Measurements from ENCODE around the gene SP1.
"Not testable (repeated sequence)": the region's sequence is repeated elsewhere in the genome, so short reads cannot be mapped to it uniquely, and the experiment has no call there.

SP1 gene

DNA sequence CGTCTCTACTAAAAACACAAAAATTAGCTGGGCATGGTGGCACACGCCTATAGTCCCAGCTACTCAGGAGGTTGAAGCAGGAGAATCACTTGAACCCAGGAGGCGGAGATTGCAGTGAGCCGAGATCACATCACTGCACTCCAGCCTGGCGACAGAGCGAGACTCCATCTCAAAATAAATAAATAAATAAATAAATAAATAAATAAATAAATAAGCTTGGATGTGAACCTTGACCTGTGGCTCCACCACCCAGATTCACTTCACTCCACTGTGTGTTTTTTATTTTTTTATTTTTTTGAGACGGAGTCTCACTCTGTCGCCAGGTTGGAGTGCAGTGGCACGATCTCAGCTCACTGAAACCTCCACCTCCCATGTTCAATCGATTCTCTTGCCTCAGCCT is 18.3 kb upstream of the SP1 start:
- DNase-seq (ENCODE audit: low read depth): not testable (repeated sequence)

DNA sequence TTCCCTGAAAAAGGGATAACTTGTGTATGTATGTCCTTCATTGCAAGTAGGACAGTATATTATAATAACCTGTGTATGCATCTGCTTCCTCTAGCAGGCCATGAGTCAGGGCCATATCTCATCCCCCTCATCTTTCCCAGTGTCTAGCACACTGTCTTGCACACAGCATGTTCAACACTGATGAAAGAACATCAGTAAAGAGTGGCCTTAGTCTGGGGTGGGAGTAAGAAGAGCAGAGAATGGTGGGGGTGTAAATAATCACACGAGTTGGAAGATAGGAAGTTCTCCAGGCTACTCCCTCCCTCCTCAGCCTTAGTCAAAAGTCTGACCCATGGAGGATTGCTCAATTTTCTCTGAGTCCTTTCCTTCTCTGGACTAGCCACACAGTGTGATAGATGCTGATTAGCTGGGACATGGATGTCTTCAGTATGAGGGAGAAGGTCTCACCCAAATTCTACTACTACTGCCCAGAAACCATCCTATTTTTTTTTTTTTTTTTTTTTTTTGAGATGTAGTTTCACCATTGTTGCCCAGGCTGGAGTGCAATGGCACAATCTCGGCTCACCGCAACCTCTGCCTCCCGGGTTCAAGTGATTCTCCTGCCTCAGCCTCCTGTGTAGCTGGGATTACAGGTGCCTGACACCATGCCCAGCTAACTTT is 14.6 kb upstream of the SP1 start:
- no peak for DNase-seq (ENCODE audit: low read depth)

DNA sequence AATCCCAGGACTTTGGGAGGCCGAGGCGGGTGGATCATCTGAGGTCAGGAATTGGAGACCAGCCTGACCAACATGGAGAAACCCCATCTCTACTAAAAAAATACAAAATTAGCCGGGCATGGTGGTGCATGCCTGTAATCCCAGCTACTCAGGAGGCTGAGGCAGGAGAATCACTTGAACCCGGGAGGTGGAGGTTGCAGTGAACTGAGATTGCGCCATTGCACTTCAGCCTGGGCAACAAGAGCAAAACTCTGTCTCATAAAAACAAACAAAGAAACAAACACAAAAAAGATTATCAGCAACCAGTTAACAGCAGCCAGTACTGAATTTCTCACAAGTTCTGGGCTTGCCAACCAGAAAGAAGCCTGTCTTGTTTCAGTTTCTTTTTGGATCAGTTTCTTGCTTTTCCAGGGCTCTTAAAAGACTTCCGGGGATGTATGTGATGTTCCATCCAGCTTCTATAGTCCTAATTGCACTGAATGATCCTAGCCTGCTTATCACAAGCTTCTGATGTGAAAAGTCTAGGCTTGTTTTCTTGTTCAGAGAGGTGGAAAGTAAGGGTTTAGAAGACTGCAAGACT is 6.3 kb upstream of the SP1 start:
- DNase-seq (ENCODE audit: low read depth): not testable (repeated sequence)

DNA sequence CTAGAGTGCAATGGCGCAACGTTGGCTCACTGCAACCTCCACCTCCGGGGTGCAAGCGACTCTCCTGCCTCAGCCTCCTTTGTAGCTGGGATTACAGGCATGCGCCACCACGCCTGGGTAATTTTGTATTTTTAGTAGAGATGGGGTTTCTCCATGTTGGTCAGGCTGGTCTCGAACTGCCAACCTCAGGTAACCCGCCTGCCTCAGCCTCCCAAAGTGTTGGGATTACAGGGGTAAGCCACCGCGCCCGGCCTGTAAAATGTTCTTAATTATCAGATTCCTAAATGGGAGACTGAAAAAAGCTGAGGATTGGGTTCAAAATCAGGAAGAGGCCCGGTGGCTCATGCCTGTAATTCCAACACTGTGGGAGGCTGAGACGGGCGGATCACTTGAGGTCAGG is 5.7 kb upstream of the SP1 start:
- DNase-seq (ENCODE audit: low read depth): not testable (repeated sequence)

DNA sequence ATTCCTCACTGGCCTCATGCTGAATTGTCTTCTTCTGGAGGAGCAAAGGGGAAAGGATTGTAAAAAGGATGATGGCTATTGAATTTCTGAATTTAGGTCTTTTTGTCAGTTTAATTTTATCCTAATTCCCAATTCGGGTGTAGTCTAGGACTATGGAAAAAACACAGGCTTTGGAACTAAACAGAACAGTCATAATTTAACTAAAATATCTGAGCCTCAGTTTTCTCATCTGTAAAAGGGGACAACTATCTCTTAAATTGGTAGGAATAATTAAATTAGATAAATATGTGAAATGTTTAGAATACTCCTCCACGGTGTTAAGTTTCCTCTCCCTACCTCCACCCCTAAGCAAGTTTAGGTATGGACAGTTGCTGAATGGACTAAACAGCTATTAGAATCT is 3.2 kb upstream of the SP1 start:
- no peak for DNase-seq (ENCODE audit: low read depth)

DNA sequence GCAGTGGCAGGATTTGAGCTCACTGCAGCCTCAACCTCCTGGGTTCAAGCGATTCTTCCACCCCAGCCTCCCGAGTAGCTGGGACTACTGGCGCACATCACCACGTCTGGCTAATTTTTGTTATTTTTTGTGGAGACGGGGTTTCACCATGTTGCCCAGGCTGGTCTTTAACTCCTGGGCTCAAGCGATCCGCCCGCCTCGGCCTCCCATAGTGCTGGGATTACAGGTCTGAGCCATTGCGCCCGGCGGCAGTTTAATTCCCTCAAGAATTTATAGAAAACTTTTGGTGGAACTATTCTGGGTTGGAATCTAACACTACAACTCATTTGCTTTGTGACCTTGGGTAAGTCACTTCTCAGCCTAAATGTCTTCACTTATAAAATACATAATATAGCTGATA is 1.8 kb upstream of the SP1 start:
- no peak for DNase-seq (ENCODE audit: low read depth)

DNA sequence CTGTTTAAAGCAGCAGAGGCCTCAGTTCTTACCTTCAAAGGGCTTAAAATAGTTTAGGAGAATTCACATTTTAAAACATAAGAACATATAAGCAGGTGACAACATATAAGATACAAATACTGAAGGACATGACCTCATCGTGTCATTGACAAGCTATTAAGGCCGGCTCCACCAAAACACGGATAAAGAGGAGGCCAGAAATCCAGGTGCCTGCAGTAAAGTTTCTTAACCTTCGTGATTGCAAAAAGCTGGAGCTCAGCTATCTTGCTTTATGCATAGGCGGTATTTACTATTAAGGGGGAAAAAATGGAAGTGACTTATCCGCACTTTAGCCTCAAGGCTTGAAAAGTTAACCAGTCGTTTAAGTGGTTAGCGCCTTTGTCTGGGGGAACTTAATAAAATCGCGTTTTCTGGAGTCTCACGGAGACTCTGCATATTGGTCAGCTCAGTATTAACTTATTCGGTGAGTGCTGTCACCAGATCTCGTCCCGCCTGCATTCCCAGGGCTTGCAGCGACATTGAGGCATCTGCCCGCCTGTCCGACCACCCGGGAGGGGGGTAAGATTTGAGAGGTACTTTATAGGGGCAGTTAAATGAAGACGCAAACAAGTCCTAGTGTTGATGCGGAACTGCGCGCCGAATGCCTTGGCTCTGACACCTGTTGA is 1.1 kb upstream of the SP1 start:
- DNase-seq (ENCODE audit: low read depth): no peak

DNA sequence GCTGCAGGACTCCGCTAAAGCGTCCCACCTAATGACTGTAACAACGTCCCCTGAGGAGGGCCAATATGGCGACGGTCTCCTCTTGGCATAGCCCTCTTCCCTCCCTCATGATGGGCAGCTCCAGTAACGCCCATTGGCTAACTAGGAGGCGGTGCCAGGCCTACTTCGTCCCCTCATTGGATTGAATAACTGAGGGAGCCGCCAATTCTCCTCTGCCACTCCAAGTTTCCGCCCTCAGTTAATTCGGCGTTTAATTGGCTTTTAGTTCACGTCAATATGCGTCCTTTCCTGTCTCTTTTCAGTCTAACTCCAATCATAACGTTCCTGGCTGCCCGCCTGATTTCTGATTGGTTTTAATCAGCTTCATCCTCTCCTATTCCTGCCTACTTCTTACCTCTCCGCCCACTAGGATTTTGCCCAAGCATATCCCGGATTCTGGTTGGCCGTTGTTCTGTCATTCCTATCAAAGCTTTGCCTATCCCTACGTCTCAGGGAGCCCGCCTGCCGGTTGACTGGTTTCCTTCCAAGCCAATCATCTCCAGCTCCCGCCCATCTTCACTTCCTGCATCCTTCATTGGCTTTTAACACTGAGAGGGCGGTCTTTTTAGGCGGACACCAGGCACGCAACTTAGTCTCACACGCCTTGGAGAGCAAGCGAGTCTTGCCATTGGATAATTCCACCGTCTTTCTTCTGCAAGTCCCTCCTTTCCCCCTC is 430 bp upstream of the SP1 start:
- DNase-seq (ENCODE audit: low read depth): no peak

DNA sequence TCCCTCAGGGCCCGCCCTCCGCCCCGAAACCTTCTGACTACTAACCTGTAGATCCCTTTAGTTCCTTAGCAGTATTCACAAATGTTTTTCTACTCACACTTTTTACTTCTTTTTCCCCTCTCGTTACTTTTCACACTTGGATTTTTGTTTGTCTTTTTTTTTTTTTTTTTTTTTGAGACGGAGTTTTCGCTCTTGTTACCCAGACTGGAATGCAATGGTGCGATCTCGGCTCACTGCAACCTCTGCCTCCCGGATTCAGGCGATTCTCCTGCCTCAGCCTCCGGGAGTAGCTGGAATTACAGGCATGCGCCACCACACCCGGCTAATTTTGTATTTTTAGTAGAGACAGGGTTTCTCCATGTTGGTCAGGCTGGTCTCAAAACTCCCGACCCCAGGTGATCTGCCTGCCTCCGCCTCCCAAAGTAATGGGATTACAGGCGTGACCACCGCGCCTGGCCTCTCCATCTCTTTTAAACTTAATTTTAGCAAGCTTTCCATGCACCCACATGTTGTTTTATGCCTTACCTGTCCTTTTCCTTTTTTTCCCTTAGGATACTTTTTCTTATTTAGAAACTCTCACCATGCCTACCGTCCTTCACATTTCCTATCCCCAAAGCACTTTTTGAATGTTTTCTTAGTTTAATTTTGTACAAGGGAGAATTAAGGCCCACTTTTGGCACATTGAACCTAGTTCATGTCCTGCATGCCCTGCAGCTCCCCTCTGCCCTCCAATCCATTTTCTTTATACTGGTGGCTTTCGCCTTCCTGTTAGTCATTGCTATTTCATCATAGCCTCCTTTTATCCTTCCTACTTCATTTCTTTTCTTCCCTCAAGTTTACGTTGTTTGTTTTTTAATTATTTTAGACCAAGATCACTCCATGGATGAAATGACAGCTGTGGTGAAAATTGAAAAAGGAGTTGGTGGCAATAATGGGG is 1.1 kb downstream of the SP1 start:
- DNase-seq (ENCODE audit: low read depth): no peak

DNA sequence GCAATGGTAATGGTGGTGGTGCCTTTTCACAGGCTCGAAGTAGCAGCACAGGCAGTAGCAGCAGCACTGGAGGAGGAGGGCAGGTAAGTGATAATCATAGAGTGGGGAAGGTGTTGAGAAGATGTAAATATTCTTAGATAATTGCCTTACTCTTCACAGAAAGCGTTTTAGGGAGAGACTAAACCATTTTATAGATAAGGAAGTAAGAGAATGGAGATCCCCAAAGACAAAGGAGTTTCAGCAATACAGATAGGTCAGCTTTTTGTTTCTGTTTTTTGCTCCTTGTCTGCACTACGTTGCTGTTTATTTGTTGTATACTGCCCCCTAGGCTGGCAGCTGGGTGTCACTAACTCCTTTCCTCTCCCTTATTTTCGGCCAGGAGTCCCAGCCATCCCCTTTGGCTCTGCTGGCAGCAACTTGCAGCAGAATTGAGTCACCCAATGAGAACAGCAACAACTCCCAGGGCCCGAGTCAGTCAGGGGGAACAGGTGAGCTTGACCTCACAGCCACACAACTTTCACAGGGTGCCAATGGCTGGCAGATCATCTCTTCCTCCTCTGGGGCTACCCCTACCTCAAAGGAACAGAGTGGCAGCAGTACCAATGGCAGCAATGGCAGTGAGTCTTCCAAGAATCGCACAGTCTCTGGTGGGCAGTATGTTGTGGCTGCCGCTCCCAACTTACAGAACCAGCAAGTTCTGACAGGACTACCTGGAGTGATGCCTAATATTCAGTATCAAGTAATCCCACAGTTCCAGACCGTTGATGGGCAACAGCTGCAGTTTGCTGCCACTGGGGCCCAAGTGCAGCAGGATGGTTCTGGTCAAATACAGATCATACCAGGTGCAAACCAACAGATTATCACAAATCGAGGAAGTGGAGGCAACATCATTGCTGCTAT is 2.0 kb downstream of the SP1 start:
- no peak for DNase-seq (ENCODE audit: low read depth)

DNA sequence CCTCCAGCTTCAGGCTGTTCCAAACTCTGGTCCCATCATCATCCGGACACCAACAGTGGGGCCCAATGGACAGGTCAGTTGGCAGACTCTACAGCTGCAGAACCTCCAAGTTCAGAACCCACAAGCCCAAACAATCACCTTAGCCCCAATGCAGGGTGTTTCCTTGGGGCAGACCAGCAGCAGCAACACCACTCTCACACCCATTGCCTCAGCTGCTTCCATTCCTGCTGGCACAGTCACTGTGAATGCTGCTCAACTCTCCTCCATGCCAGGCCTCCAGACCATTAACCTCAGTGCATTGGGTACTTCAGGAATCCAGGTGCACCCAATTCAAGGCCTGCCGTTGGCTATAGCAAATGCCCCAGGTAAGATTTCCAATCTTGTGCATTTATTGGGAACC is 3.3 kb downstream of the SP1 start:
- DNase-seq (ENCODE audit: low read depth): no peak

DNA sequence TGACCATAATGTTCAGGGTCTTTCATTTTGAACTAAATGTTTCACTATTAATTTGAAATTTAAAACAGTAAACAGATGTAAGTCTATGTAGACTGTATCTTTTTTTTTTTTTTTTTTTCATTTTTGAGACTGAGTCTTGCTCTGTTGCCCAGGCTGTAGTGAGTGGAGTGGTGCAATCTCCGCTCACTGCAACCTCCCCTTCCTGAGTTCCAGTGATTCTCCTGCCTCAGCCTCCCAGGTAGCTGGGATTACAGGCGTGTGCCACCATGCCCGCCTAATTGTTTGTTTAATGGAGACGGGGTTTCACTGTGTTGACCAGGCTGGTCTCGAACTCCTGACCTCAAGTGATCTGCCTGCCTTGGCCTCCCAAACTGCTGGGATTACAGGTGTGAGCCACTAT is 6.4 kb downstream of the SP1 start:
- not testable (repeated sequence) for DNase-seq (ENCODE audit: low read depth)

DNA sequence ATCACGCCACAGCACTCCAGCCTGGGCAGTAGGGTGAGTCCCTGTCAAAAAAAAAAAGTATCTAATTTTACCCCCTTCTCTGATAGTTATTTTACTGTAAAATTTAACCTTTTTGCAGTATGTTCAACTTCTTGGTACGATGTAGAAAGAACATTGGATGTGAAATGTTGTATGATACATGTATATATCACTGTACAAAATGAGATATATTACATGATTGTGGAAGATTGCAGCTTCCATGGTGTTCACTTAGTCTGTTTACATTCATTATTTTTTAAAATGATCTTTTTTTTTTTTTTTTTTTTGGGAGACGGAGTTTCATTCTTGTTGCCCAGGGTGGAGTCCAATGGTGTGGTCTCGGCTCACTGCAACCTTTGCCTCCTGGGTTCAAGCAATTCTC is 9.0 kb downstream of the SP1 start:
- DNase-seq (ENCODE audit: low read depth): no peak

DNA sequence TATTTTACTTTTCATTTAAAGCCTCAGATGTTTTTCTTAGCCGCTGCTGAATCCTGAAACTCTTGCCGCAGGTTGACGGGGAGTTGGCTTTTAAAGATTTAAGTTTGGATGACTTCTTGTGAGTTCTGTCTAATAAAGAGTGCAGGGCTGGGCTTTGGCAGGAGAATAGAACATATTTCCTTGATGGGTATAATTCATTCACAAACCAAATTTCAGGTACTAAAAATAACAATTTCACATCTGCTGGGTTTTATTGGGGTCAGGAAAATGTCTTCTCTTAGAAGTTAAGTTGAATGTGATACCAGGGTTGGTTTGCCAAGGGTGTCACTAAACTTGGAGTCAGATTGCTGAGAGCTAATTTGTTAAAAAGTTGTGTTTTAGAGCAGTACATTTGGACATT is 9.7 kb downstream of the SP1 start:
- DNase-seq (ENCODE audit: low read depth): no peak

DNA sequence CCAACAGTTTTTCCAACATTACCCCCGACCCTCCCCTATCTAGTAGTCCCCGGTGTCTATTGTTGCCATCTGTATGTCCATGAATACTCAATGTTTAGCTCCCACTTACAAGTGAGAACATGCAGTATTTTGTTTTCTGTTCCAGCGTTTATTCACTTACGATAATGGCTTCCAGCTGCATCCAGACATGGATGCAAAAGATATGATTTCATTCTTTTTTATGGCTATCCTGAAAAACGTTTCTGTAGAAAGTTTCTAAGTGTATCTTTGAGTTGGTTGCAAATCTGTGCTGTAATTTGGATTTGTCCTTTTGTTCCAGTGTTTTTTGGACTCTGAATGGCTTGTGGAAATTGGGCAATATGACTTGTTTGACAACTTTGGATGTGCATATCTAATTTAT is 11.7 kb downstream of the SP1 start:
- no peak for DNase-seq (ENCODE audit: low read depth)

DNA sequence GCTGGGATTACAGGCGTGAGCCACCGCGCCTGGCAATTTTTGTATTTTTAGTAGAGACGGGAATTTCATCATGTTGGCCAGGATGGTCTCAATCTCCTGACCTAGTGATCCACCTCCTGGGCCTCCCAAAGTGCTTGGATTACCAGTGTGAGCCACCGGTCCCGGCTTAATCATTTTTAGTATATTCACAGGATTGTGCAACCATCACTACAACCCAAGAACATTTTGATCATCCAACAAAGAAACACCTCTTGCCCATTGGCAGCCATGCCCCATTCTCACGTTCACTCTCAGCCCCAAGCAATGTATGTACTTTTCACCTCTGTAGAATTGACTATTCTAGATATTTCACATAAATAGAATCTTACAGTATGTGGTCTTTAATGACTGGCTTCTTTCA is 19.9 kb downstream of the SP1 start:
- no peak for DNase-seq (ENCODE audit: low read depth)

DNA sequence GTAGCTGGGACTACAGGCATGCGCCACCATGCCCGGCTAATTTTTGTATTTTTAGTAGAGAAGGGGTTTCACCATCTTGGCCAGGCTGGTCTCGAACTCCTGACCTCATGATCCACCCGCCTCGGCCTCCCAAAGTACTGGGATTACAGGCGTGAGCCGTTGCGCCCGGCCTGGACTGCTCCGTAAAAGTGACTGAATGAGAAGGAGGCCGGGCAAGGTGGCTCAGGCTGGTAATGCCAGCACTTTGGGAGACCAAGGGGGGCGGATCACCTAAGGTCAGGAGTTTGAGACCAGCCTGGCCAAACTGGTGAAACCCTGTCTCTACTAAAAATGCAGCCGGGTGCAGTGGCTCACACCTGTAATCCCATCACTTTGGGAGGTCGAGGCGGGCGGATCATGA is 22.4 kb downstream of the SP1 start:
- DNase-seq (ENCODE audit: low read depth): not testable (repeated sequence)

DNA sequence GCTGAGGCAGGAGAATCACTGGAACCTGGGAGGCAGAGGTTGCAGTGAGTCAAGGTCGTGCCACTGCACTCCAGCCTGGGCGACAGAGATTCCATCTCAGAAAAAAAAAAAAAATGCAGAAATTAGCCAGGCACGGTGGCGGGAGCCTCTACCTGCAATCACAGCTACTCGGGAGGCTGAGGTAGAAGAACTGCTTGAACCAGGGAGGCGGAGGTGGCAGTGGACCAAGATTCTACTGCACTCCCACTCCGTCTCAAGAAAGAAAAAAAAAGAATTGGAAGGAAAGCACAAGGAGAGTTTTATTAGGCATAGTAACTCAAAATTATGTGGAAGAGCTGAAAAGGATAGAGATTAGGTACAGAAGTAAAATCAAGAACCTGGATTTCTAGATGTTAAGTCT is 22.9 kb downstream of the SP1 start:
- DNase-seq (ENCODE audit: low read depth): no peak

DNA sequence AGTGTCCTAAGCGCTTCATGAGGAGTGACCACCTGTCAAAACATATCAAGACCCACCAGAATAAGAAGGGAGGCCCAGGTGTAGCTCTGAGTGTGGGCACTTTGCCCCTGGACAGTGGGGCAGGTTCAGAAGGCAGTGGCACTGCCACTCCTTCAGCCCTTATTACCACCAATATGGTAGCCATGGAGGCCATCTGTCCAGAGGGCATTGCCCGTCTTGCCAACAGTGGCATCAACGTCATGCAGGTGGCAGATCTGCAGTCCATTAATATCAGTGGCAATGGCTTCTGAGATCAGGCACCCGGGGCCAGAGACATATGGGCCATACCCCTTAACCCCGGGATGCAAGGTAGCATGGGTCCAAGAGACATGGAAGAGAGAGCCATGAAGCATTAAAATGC is 31.0 kb downstream of the SP1 start:
- DNase-seq (ENCODE audit: low read depth): no peak

DNA sequence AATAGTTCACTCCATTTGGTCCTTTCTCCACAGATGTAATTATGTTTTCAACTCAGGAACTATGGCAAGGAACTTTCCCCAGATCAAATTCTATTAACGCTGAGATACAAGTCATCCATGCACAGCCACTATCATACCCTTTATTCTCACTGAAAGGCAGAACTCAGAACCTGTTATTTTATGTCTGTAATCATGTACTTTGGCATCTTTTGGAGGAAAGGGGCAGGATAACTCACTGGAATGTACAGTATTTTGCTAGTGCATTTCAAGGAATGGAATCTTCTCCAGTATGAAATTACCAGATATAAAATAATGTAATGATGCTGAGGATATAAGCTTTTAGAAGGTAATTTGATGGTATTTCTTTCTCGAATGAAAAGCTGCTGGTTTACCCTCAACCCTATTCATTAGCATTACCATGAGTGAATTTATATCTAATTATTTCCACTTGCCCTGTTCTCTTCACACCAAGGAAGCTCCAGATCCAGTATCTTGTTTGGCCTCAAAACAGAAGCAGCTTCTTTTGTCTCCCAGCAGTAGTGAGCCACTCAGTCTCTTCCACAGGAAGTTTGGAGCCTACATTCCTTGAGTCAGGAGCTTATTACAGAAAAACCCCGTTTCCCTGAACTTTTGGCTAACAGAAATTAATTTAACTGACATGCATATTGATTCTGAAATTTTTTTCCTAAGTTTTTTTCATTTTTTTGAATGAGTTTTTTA is 33.7 kb downstream of the SP1 start:
- no peak for DNase-seq (ENCODE audit: low read depth)
